NCI-H1105 treated with DMSO at 0.1 percent for 48 hours (cell line): ENCODE measurements around the gene FRA10AC1.

ENCODE experiments used
- DNase-seq: peaks from one replicate; lab custom pipeline; 2025; lab: John Stamatoyannopoulos, UW

The FRA10AC1 gene

DNA sequence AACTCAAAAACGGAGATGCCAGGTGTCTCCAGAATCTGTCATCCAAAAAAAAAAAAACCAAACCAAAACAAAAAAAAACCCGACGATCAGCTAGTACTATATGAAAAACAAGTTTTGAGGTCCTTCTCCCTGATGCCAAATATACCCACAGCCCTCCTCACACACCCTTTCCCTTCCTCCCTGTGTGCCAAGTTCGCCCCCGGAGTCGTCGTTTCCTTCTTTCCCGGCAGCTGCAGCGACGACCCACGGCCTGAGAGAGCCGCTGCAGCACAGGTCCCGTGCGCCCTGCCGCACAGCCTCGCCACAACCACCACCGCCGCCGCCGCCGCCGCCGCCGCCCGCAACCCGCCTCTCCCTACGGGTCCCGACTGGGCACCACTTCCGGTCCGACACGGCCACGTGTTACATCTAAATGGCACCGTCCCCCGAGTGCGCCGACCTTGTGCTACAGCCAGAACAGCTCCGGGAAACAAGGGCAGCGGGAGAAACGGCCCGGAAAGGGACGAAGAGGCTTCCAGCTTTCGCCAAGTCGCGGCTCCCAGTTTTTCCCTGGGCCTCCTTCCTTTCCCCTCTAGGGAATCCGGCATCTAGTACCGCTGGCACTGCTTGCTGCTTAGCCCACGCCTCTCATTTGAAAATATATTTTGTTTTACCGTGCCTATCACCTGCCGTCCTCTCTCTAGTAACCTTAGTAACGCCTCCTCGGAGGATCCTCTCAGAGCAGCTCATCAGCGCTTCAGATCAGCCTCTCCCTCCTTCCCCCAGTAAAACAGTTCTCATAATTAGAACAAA is at the start of gene FRA10AC1:
Gene FRA10AC1, minus strand, starts transcription at position 383 of the 792 bp plus-strand sequence. CDS start 2,486 bp downstream, outside the sequence.
- DNase-seq = peak; percentile 76

DNA sequence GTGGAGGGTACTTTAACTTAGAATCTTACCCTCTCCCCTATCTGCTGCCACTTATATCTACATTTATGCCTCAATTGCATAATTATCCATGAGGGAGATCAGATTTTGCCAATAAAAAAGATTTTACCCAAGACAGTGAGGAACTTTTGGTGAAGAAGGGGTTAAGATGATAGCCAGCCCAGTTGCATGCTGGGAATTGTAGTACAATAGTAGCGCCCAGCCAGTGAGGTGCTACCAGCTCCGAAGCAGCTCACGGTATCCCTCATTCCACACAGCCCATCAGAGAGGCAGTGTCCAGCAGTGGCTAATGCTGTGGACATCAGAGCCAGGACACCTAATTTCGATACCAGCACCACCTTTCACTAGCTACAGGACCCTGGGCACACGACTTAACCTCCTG is 49.4 kb upstream of the FRA10AC1 start:
- DNase-seq = no peak

DNA sequence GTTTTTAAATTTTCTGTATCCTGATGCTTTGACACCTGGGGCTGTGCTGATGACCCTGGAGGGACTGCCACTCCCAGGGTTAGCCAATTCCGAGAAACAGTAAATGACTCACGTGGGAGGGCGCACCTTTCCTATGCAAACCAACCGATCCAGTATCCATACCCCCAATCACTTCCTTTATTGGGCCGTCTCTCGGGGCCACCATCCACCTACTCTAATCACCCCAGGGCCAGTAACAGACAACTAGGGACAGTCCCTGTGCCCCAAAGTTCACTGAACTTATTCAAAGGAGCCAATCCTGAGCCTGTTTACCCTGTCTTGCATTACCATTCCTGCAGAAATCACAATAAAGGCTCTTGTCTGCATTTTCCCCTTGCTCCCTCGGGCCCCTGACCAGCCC is 48.7 kb upstream of the FRA10AC1 start:
- DNase-seq = no peak

DNA sequence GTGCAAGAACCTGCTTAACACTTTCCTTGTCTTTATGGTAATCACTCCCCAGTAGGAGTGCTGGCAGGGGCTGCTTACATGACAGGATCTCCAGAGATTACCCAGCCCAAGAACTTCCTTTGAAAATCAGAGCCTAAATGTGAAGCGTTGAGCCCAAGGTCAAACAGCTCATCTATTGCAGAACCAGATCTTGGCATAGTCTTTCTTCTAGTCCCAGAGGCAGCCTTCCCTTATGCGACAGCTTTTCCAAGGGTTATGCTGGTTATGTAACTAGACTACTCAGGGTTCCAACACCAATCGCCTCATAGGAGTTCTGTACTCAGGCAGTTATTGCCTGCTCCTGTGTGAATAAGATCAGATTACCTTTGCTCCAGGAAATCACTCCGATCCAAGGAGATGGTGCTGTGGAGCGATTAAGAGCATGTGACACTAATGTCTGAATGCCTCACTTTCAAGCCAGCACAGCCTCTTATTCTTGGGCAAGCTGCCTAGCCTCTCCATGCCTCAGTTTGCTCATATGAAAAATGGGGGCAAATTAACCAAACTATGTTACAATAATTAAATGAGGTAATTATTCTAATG is 46.9 kb upstream of the FRA10AC1 start:
- no peak for DNase-seq

GRCh38 chr10:93746844-93747284 is 44.5 kb upstream of the FRA10AC1 start:
- DNase-seq = peak; percentile 7

DNA sequence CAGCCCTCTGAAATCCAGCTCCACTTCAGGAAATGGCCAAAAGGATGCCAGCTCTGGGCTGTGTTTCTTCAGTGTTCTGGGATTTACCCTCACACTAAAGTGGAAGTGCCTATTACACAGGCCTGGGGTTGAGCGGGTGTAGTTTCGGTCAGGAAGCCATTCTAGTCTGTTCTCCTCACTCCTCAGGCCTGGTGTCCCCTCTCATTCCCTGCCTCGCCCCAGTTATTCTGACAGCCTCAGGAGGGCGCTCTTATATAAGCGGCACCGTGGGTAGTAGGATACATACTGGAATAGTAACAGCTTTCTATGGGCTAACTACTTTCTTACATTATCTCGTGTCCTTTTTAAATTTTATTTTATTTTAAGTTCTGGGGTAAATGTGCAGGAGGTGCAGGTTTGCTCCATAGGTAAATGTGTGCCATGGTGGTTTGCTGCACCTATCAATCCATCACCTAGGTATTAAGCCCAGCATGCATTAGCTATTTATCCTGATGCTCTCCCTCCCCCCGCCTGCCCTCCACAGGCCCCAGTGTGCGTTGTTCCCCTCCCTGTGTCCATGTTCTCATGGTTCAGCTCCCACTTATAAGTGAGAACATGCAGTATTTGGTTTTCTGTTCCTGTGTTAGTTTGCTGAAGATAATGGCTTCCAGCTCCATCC is 43.1 kb upstream of the FRA10AC1 start:
- no peak for DNase-seq

GRCh38 chr10:93742633-93743349 is 40.4 kb upstream of the FRA10AC1 start:
- DNase-seq = no peak

DNA sequence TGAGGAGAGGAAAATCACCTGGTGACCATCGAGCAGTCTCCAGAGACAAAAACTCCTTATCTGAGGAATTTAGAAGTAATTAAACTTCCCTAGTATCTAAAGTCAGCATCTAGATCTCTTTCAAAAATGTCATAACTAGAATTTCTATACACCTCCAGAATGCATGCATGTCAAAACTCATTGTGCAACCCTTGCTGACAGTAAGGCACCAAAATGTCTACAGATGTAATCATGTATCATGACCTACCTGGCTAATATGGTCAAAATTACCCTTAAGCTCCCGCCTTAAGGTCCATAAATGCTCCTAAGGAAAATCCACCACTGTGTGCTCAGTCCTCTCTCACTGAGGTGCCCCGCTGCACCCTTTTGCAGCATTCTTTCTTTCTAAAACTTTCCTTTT is 39.0 kb upstream of the FRA10AC1 start:
- no peak for DNase-seq

- no peak for DNase-seq
Observed at GRCh38 chr10:93726024-93726423, 23.6 kb upstream of the FRA10AC1 start.

GRCh38 chr10:93723153-93723552 is 20.8 kb upstream of the FRA10AC1 start:
- no peak for DNase-seq

- no peak for DNase-seq
Observed at GRCh38 chr10:93722550-93722949, 20.2 kb upstream of the FRA10AC1 start.

- no peak for DNase-seq
Observed at GRCh38 chr10:93719901-93720300, 17.5 kb upstream of the FRA10AC1 start.

DNA sequence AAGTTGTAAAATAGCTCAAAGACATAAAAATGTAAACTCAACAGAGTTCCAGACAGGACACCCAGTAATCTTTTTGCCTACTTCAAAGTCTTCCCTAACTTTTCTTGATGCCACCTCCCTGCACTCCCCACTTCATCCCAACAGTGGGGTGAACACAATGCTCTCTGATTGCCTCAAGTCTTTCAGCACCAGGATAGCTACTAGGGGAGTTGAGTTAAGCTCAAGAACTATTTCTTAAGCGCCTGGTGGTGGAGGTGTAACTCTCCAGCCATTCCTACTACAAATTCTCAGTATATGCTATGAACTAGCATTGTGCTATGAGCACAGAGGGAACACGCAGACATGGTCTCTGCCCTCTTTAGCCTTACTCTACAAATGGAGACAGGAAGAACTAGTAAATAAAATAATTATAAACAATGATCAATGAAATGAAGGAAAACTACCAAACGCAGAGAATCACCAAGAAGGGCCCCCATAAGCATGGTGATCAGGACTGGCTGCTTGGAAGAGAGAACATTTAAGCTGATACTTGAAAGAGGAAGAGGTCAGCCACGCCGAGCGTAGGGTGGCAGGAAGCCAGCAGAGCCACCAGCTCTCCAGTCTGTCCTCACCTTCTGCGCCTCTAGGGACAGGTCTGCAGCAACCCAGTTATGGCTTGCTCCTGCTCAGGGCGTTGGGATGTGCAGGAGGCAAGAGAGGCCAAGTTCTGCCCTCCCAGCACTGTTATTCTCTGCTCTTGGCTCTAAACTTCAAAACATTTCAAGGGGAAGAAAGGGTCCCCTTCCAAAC is 16.7 kb upstream of the FRA10AC1 start:
- no peak for DNase-seq

- no peak for DNase-seq
Observed at GRCh38 chr10:93716766-93717165, 14.4 kb upstream of the FRA10AC1 start.

DNA sequence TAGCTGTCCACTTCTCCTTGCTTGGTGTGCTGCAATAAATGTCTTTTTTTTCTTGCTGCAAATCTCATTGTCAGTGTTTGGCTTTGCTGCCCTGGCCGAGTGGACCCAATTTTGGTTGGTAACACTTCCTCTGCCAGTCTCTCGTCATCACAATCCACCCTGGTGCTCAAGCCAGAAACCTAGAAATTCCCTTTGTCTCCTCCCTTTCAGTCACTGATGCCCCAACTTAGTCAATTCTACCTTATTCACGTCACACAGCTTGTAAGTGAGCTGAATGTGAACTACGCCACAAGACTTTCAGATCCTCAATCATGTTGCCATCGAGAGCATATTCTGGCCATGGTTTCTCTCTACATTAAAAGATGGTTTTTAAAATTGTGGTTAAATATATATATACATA is 13.0 kb upstream of the FRA10AC1 start:
- DNase-seq = no peak

GRCh38 chr10:93712593-93712992 is 10.2 kb upstream of the FRA10AC1 start:
- no peak for DNase-seq

GRCh38 chr10:93711891-93712290 is 9.5 kb upstream of the FRA10AC1 start:
- DNase-seq = no peak

DNA sequence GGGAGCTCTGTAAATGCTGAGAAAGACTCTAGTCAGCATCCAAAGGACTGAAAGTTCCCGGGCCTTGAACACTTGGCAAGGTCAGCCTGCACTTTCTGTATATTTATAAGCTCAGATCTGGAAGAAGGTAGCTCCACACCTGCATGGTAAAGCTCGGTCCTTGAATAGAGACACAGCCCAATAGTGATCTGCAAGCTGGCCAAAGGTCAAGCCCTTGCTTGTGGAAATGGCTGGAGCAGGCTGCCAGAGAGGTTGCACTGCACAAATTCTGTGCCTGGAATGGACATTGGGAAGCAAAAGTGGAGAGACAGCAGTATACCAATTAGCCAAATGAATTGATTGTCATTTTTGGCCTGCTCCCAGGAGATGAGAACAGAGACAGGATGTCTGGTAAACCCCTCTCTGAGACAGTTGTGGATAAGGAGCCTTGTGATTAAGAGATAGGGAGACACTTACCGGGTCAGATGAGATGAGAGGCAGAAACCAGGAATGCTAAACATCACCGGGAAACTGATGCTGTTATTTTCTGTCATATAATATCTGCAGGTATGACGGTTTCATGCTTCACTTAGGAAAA is 8.0 kb upstream of the FRA10AC1 start:
- DNase-seq = no peak

- DNase-seq = no peak
Observed at GRCh38 chr10:93707623-93708022, 5.2 kb upstream of the FRA10AC1 start.

DNA sequence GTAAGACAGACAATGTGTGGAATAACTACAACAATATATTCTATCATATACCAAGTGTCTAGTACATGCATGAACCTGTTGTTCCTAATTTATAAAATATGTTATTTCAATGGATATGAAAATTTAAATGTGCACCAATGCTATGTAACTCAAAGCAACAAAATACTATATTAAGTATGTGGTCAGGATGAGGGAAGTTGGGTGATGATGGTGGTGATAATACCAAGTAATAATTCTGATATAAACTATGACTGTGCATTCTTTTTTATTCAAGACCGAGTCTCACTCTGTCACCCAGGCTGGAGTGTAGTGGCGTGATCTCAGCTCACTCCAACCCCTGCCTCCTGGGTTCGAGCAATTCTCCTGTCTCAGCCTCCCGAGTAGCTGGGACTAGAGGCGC is 2.1 kb upstream of the FRA10AC1 start:
- DNase-seq = no peak

DNA sequence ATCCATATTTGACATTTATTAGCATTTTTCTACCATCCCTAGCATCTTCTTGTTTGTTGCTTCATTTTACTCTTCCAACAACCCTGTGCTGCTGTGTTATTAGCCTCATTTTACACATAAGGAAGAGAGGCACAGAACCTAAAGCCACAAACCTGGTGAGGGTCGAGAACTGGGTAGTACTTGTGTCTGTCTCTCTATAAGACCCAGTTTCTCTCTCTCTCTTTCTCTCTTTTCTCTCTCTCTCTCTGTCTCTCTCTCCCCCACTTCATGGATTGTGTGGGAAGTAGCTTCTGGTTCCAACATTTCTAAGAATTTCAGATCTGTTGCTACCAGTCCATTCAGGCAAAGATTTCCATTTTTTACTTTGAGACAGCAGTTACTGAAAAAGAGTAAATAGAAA is 1.4 kb upstream of the FRA10AC1 start:
- no peak for DNase-seq
